HEK293T (cell line): ENCODE results near the gene METTL16.

Experiments
- BHLHE40 ChIP-seq: fragments of 450-650 bp; IDR thresholded peaks from 2 replicates; pipeline ENCODE4 v1.6.1; 2016; ENCODE audit warnings: mild to moderate bottlenecking, moderate library complexity, borderline replicate concordance
- ELF4 ChIP-seq: fragments of 450-650 bp; IDR thresholded peaks from 2 replicates; pipeline ENCODE4 v1.6.1; 2017; ENCODE audit warnings: antibody characterized with exemption
- FOXK2 ChIP-seq: fragments of 450-650 bp; IDR thresholded peaks from 2 replicates; pipeline ENCODE4 v1.6.1; 2016; ENCODE audit warnings: mild to moderate bottlenecking
- FOXM1 ChIP-seq: fragments of 450-650 bp; IDR thresholded peaks from 2 replicates; pipeline ENCODE4 v1.6.1; 2017; ENCODE audit warnings: mild to moderate bottlenecking, borderline replicate concordance
- HDGF ChIP-seq: fragments of 450-650 bp; IDR thresholded peaks from 2 replicates; pipeline ENCODE4 v1.6.1; 2017; ENCODE audit warnings: antibody characterized with exemption, borderline replicate concordance
- LEF1 ChIP-seq: fragments of 450-650 bp; IDR thresholded peaks from 2 replicates; pipeline ENCODE4 v1.6.1; 2017; ENCODE audit warnings: mild to moderate bottlenecking, borderline replicate concordance
- NFRKB ChIP-seq: fragments of 450-650 bp; IDR thresholded peaks from 2 replicates; pipeline ENCODE4 v1.6.1; 2016; ENCODE audit warnings: mild to moderate bottlenecking, moderate library complexity
- PKNOX1 ChIP-seq: fragments of 450-650 bp; IDR thresholded peaks from 2 replicates; pipeline ENCODE4 v1.6.1; 2016
- SP1 ChIP-seq: fragments of 450-650 bp; IDR thresholded peaks from 2 replicates; pipeline ENCODE4 v1.6.1; 2017
- TARDBP ChIP-seq: fragments of 450-650 bp; IDR thresholded peaks from 2 replicates; pipeline ENCODE4 v1.6.1; 2016
- ZNF384 ChIP-seq: fragments of 450-650 bp; IDR thresholded peaks from 2 replicates; pipeline ENCODE4 v1.6.1; 2016

DNA sequence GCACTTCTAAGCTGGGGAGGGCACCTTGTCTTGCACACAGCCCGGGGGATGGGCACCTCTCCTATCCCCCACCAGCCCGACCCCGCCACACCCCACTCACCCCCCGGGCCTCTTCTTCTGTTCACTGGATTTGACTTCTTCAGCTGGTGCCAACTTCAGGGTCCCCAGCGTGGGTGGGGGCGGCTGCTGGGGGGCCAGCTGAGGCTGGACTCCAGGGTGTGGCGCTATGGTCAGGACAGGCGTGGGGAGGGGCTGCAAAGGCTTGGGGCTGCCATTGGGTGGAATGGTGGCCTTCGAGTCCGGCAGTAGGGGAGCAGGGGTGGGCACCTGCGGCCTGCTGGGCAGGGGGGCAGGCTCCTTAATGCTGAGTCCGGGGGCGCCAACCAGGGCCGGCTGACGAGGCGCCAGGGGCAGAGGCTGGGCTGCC is 116.9 kb downstream of the METTL16 start:
- TF ChIP-seq NFRKB (no peak), PKNOX1 (no peak), ZNF384 (no peak), BHLHE40 (no peak), SP1 (no peak), ELF4 (no peak), HDGF (no peak), FOXM1 (no peak), TARDBP (no peak), LEF1 (no peak), FOXK2 (no peak)
